A673 (cell line): ENCODE data around the gene OR11L1. TPM values are rescaled to one million over a fixed set of nuclear protein-coding genes. Genes with fewer than 3 reads are reported as not detected.

Source experiments
- BruUV-seq: library from RNA; stranded (reverse); fragments of 400-500 nt; replicated peaks from 2 replicates; lab custom pipeline; 2021; lab: Mats Ljungman, UMichigan
- CTCF ChIA-PET: fragments of 300-600 bp; sonication (Branson Sonifier 250); formaldehyde crosslinking; loops from one replicate; lab custom pipeline; 2022; ENCODE audit warnings: antibody characterized with exemption; lab: Charles Lee
- POLR2A ChIA-PET: fragments of 300-600 bp; sonication (Branson Sonifier 250); formaldehyde crosslinking; loops from one replicate; lab custom pipeline; 2022; ENCODE audit warnings: antibody characterized with exemption; ENCODE audit not compliant: low non-redundant PET; lab: Charles Lee
- DNase-seq: peaks from one replicate; pipeline ENCODE4 v3.0.0-alpha.2; 2015; ENCODE audit warnings: low spot score
- H3K27ac ChIP-seq: fragments of 200-600 bp; sonication (generic); 2 replicates; pipeline ENCODE4 v1.5.1; 2016; ENCODE audit warnings: mixed run types, low read depth, mild to moderate bottlenecking, mixed read lengths, antibody characterized with exemption, low read length; ENCODE audit not compliant: poor library complexity, severe bottlenecking
- H3K27me3 ChIP-seq: fragments of 200-600 bp; sonication (generic); replicated peaks from 2 replicates; pipeline ENCODE4 v1.6.1; 2017; ENCODE audit warnings: mixed run types, low read depth, mild to moderate bottlenecking, mixed read lengths, antibody characterized with exemption, low read length; ENCODE audit not compliant: insufficient read depth, poor library complexity
- H3K36me3 ChIP-seq: fragments of 200-600 bp; sonication (generic); 2 replicates; pipeline ENCODE4 v1.6.1; 2016; ENCODE audit warnings: mixed run types, mild to moderate bottlenecking, mixed read lengths, antibody characterized with exemption, low read length; ENCODE audit not compliant: insufficient read depth, poor library complexity, severe bottlenecking
- H3K4me1 ChIP-seq: fragments of 200-600 bp; sonication (generic); 2 replicates; pipeline ENCODE4 v1.6.1; 2017; ENCODE audit warnings: mixed run types, mild to moderate bottlenecking, mixed read lengths, antibody characterized with exemption, low read length; ENCODE audit not compliant: insufficient read depth, poor library complexity, severe bottlenecking
- H3K4me3 ChIP-seq: fragments of 200-600 bp; sonication (generic); 2 replicates; pipeline ENCODE4 v1.5.1; 2016; ENCODE audit warnings: low read depth, mixed run types, mild to moderate bottlenecking, mixed read lengths, low read length; ENCODE audit not compliant: poor library complexity, severe bottlenecking
- H3K9me3 ChIP-seq: fragments of 200-600 bp; sonication (generic); 2 replicates; pipeline ENCODE4 v1.6.1; 2016; ENCODE audit warnings: mixed run types, low read depth, mild to moderate bottlenecking, mixed read lengths, antibody characterized with exemption, low read length; ENCODE audit not compliant: poor library complexity, severe bottlenecking
- CTCF ChIP-seq: fragments of 300-800, 200-600 bp; sonication (generic); conservative IDR thresholded peaks from 2 replicates; pipeline ENCODE4 v1.5.1; 2017; ENCODE audit warnings: low read depth, mild to moderate bottlenecking, antibody characterized with exemption, low read length, moderate library complexity, mixed read lengths
- EZH2 ChIP-seq: fragments of 200-600 bp; sonication (generic); IDR thresholded peaks from 2 replicates; pipeline ENCODE4 v1.6.1; 2017; ENCODE audit warnings: borderline replicate concordance, low read depth, mild to moderate bottlenecking, mixed read lengths, antibody characterized with exemption, low read length; ENCODE audit not compliant: poor library complexity, severe bottlenecking
- intact Hi-C: fragments of 100-400 bp; cut with micrococcal nuclease; formaldehyde crosslinking; loops from one replicate; pipeline ENCODE4 v1.10.0; 2022; ENCODE audit not compliant: unreplicated experiment
- total RNA-seq: library from RNA; stranded (reverse); gene quantifications from 2 replicates; pipeline ENCODE4 v1.2.3, GENCODE V29; 2021

OR11L1 gene
- total RNA-seq, 1 experiment from 2014 or later = not detected

GRCh38 chr1:247797518-247797917 is 44.2 kb downstream of the OR11L1 start:
- Histone ChIP-seq H3K4me1 (no peaks in the 10 kb centered on the region), H3K4me3 (no peak overlapping the region), H3K9me3 (peaks cover 13% of the 10 kb centered on the region), H3K27me3 (no peaks in the 10 kb centered on the region), H3K27ac (no peak overlapping the region), H3K36me3 (no peaks in the 10 kb centered on the region)
- CTCF ChIA-PET = no interaction called here
- intact Hi-C loops = no loop called here
- DNase-seq = no peak
- TF ChIP-seq CTCF (no peak), EZH2 (no peak)
- POLR2A ChIA-PET = no interaction called here
- BruUV-seq = no TSS peak

Other genes starting within 250 kb of the OR11L1 start
- gene OR2G3, start 236.3 kb downstream of the OR11L1 start, total RNA-seq = not detected in 2 replicates
- gene OR13G1, start 162.2 kb downstream of the OR11L1 start, total RNA-seq = not detected in 2 replicates
- not detected in 2 replicates for gene OR6F1, start 125.2 kb downstream of the OR11L1 start, total RNA-seq
- gene OR14K1, start 103.3 kb downstream of the OR11L1 start, total RNA-seq = not detected in 2 replicates
- gene OR14A2, start 93.8 kb downstream of the OR11L1 start, total RNA-seq = not detected in 2 replicates
- not detected in 2 replicates for gene OR1C1, start 81.3 kb downstream of the OR11L1 start, total RNA-seq
- gene OR14A16, start 17.8 kb downstream of the OR11L1 start, total RNA-seq = not detected in 2 replicates
- gene TRIM58, start 15.3 kb upstream of the OR11L1 start, total RNA-seq = not detected in 2 replicates
- gene OR2W3, start 53.7 kb upstream of the OR11L1 start, total RNA-seq = not detected in 2 replicates
- not detected in 2 replicates for gene OR2T8, start 78.4 kb upstream of the OR11L1 start, total RNA-seq
- not detected in 2 replicates for gene OR2AJ1, start 83.0 kb upstream of the OR11L1 start, total RNA-seq
- not detected in 2 replicates for gene OR2L8, start 107.0 kb upstream of the OR11L1 start, total RNA-seq
- not detected in 2 replicates for gene OR2AK2, start 123.3 kb upstream of the OR11L1 start, total RNA-seq
- gene OR2L5, start 171.8 kb upstream of the OR11L1 start, total RNA-seq = not detected in 2 replicates
- gene OR2L2, start 188.2 kb upstream of the OR11L1 start, total RNA-seq = 0.13 TPM in 1 of 2 replicates, not detected in the other
- not detected in 2 replicates for gene OR2L3, start 204.9 kb upstream of the OR11L1 start, total RNA-seq